SKM-1 (cell line): ENCODE measurements around the gene SPRY2.

Source experiments
- DNase-seq: peaks from one replicate; lab custom pipeline; 2025; ENCODE audit not compliant: unreplicated experiment; lab: John Stamatoyannopoulos, UW

SPRY2 gene

DNA sequence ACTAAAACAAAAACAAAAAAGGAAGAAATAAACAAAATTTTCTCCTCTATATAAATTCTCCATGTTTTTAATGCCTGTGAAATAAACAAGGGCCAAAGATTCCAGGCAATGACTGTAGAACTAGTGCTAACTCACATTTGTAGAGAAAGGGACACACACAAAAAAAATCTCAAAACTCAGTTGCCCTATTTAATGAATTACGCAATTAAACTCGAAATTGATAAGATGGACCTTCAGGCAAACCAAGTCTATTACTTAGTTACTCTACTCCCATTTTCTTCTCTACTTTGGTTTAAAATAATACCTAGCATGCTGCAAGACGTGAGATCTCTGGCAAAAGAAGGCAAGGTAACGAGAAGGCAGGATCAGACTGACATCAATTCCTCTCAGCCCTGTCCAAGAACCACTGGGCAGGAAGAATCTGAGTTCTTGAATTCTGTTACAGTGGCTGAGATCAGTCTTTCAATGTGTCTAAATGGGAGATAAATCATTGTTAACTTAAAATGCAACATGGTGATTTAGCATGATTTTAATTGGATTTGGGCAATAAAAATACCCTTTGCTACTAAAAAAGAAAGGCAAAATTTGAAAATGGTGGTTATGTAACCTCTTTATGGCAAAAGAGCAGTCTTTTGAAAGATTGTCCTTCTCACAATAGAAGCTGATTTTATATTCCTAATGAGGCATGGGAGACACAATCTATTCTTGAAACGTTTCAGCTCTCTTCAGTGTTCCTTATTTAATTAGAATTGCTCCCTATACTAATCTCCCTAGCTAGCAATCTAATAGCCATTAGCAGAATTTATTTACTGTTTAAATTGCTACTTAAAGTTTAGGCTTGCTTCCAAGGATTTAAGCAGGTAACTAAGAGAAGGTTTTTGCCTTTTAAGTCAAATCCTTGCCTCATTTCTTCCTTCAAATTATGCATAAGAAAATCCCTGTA, 25.9 kb downstream of the SPRY2 start:
- DNase-seq, result no peak

DNA sequence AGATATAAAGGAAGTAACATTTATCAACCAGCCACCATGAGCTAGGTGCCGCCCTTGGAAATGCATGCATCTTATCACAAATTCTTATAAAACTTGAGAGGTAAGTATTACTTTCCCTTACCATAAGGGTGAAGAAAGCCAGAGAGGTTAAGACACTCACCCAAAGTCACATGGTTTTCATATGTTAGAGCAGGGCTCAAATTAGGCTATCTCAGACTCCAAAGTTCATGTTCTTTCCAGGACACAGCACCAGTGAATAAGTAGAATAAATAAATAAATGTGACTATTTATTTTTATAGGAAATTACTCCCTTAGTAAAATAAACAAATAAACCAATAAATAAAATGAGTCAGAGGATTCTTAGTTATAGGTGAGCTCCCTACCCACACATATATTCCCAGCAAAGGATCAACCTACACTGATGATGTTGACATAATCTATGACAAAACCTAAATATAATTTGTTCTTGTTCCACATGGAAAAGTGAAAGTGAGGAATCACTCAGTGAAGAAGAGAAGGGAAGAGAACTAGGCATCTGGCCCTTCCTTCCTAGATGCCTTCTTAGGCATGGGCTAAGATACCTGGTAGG, 27.2 kb downstream of the SPRY2 start:
- no peak for DNase-seq

DNA sequence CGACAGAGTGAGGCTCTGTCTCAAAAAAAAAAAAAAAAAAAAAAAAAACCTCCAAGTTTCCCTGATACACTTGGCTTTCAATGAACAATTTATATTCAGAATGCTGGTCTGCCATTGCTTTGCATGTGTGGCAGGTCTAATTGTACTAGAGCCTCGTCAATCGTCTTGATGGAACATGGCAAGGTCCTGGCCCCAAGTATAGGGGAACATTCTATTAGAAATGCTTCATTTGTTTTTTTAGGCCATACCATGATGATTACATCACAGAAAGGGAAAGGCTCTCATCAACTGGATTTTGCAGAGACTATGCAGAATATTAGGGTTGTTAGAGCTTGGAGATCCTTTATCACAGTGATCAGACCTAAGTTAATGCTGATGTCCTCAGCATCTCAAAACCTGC, 28.0 kb downstream of the SPRY2 start:
- DNase-seq, result no peak

DNA sequence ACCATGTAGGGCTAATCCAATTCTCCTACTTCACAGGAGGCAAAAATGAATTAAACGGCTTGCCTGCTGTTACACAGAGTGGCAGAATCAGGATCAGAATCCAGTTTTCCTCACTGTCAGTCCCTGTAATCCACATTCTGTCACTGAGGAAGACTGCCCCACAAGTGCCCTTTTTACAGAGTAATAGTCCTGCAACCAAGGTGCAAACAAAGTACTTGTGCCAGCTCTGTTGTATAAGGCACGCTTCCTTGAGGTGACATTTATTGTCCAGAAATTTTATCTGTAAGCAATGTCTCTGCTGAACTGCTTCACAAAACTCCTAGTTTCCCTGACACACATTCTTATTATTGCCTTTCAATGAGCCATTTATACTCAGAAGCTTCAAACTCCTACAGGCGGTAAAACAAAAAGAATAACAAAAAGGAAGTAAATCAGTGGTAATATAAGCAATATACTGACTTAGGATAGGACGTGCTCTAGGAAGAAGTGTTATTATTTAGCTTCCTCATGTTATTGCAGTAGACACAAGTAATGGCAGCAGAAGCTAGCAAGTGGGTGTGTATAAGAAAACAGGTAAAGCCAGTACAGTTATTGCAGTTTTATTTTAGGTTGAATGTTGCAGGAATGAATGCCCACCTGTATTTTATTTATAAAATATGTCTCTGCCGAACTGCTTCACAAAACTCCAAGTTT, 28.8 kb downstream of the SPRY2 start:
- DNase-seq, result no peak

DNA sequence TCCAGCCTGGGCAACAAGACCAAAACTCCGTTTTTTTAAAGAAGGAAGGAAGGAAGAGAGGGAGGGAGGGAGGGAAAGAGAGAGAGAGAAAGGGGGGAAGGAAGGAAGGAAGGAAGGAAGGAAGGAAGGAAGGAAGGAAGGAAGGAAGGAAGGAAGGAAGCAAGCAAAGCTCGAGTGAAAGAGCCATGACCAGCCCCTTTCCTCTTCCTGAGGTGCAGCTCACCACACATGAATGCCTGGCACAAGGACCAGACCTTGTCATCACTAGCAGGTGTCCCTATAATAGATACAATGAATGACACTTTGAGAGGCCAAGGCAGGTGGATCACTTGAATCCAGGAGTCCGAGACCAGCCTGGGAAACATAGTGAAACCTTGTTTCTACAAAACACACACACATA, 31.0 kb downstream of the SPRY2 start:
- DNase-seq, result no peak

DNA sequence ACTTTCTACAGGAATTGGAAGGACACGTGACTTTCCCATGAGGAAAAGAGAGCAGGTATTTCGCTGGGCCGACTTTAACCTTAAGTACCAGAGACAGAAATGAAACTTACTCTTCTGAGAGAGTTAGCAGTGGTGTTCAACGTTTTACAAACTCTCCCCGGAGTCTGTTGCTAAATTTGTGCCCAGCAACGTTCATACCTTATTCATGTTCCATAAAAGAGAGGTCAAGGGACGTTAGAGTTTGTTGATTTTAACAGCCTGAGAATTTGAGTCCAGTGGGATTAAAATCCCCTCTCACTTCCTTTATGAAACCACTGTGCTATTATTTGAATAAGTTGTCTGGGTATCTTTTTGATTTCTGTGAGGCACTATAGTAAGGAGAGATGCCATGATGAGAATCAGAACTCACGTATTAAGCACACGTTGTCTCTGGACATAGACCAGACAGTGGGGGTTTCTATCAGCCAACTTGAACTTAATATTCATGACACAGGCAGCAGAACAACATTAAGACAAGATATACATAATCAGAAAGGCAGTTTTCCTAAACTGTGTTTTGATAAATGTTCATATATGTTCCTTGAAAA, 33.4 kb downstream of the SPRY2 start:
- no peak for DNase-seq

DNA sequence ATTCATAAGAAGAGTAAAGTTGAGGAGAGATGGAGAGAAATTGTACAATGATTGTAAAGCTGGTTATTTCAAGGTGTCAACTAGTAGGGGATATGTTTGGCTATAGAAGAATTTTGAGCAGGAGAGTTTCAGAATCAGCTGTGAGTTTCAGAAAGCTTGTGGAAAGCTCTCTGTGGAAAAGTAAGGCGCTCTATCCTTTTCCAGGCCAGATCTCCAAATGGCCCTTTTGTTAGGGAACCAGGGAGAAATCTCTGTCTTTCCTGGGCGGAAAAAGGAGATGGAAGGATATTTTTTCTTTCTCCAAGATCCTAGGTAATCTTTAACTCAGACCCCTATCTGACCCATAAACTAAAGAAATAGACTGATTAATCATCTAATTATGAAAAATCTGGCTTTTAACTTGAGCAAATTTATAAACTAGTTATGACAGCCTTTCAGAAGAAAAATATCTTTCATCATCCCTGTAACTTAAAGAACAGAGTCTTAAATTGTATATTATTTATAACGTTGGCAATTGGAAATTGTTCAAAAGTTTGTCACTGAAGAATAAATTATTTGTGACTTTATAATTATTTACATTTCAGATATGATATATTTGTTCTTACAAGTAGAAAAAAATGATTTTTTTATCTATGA, 34.5 kb downstream of the SPRY2 start:
- no peak for DNase-seq

DNA sequence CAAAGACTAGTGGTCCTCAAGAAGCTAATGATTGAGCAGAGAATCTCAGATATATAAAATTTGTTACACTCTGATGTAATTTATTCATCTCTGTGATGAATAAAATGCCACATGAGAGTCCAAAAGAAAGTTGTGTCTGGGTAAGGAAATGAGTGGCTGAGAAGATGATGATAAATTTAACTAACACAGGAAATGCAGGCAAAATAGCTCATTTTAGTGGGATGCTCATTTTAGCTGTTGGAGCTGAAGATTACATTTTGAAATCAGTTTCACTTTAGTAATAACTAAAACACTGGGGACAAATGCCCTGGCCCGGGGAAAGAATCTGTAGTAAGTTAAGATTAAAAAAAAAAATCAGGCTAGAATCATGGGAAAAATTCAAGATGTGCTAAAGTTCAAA, 35.2 kb downstream of the SPRY2 start:
- DNase-seq, result no peak

DNA sequence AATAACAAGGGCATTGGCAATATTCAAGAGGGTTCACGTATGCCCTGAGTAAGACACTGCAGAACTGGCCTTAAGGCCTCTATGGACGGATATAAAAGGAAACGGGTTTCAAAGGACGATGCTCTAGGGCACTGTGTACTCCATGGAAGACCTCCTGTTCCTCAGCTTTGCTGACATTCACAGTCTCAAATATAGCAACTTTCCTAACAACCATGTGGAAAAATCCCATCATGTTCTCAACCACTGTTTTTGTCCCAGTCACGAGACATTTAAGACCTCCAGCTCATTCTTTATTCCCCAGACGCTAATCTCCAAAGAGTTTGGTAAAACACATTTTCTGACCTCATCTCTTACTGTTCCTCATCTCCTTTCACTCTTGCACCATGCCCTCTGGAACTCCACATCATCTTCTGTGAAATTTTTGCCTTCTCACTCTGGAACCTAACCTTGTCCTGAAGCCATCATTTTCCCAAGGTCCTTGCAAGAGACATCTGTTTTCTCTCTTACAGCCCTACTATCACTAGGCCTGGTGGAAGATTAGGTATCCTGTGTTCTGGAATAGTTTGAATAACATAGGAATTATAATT, 37.6 kb downstream of the SPRY2 start:
- no peak for DNase-seq

DNA sequence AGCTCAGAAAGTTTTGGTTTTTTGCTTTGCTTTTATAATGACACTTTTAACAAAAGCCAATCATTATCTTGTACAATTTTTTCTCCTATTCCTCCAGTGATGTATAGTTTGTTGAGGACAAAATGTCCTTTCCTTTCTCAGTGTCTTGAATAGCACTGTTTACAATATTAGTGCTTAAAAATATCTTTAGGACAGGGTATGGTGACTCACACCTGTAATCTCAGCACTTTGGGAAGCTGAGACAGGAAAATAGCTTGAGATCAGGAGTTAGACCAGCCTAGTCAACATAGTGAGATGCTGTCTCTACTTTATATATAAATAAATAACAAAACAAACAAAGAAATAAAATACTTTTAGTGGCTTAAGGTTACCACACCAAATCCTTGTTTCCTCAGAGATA, 41.9 kb downstream of the SPRY2 start:
- DNase-seq, result no peak

DNA sequence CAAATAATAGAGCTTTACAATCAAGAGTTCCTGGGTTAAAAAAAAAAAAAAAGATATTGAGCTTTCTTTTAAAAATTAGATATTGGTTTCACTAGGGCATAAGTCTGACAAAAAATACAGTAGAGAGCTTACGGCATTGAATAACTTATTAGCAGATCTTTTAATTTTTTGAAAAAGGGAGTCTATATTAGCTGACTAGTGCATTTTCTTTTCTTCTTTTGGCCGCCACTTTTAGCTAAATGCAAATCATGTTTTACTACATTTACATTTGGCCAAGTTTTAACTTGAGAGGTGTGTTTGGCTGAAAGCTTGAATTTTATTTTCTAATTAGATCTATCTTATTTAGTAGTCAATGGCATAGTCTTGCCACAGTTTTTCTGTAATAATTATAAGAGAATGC, 43.4 kb downstream of the SPRY2 start:
- no peak for DNase-seq

DNA sequence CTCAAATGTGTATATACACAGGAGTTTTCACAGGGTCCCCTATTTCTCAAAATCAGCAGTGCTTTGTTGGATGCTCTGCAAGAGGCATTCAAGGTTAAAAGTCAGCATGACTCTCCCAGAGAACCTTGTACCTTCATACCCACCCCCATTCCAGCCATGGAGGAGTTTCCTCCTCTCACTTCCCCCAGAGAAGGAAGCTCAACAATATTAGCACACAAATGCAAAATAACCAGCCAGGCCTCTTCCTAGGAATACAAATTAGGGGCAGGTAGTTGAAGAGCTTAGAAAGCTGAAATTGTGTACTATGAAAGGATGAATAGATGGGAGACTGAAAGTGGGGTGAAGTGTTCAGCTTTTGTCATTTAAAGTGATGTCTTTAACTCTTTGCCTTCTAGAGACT, 43.8 kb downstream of the SPRY2 start:
- DNase-seq, result peak; percentile 17

DNA sequence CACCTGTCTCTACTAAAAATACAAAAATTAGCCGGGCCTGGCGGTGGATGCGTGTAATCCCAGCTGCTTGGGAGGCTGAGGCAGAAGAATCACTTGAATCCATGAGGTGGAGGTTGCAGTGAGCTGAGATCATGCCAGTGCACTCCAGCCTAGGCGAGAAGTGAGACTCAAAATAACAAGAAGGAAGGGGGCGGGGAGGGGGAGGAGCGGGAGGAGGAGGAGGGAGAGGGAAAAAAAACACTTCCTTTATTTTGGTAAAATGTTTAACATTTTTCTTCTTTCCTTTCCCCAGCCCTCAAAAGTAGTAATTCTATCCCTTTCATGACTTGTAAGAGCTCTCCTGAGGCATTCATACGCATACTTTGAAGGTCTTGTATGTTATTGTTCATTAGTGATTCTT, 44.3 kb downstream of the SPRY2 start:
- DNase-seq, result no peak

DNA sequence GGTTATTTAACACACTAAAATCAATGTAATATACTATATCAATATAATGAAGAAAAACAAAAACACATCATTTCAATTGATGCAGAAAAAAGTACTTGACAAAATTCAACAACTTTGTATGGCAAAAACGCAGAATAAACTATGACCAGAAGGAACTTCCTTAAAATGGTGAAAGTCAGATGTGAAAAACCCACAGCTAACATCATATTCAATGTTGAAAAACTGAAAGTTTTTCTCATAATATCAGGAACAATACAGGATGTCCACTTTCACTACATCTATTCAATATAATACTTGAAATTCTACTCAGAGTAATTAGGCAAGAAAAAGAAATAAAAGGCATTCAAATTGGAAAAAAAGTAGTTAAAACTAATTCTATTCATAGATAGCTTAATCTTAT, 50.3 kb downstream of the SPRY2 start:
- DNase-seq, result no peak
